Brain pericyte (primary cell): ENCODE data around the gene TTC12.

Experiments used
- DNase-seq: peaks from one replicate; pipeline ENCODE4 v3.0.0-alpha.2; 2012; ENCODE audit warnings: low read depth, low spot score

The TTC12 gene

DNA sequence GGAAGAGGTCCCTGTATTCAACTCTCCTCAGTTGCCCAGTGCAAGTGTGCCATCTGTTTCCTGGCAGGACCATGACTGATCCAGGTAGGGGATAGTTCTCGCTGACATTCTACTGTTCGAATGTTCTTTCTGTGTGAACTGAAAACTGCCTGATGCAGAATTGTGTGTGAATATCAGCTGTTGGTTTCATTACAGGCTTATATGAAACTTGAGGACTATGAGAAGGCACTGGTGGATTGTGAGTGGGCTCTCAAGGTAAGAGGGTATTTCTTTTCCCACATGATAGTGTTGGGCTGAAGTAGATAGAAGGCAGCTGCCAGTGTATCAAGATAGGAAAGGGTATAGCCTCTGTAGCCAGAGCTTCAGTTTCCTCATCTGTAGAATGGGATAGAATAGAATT, 15.3 kb downstream of the TTC12 start:
- DNase-seq, result no peak

DNA sequence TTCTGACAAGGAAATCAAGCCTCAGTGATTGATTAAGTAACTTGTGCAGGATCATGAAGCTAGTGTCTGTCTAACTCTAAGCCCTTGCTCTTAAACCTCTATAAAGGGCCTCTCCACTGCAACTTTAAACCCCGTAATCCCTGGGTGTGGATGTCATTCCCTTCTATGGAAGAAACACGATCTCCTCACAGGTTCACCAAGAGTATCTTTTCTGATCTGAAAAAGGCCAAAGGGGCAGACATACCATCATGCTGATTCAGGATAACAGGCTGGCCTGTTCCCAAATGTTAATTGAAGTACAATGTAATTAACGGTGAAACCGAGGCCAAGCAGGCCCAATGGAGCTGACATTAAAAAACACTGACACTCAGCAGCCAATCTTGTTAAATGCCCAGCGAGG, 17.1 kb downstream of the TTC12 start:
- DNase-seq, result no peak

DNA sequence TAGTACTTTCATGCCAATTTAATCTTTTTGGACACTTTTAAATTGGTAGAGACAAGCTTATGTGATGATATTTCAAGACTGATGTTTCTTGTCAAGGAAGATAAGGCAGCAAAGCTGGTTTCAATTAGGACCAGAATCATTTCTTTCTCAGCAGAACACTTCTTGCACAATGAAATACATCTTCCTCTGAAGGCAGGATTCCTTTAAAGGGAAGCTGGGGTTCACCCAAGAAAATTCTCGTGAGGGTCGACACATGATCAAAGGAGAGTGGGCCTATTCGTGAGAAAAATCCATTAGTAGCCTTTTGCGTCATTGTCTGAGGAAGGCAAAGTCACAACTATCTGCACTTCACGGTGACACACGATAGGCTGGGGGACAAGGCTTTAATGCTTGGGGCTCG, 17.6 kb downstream of the TTC12 start:
- DNase-seq, result no peak

DNA sequence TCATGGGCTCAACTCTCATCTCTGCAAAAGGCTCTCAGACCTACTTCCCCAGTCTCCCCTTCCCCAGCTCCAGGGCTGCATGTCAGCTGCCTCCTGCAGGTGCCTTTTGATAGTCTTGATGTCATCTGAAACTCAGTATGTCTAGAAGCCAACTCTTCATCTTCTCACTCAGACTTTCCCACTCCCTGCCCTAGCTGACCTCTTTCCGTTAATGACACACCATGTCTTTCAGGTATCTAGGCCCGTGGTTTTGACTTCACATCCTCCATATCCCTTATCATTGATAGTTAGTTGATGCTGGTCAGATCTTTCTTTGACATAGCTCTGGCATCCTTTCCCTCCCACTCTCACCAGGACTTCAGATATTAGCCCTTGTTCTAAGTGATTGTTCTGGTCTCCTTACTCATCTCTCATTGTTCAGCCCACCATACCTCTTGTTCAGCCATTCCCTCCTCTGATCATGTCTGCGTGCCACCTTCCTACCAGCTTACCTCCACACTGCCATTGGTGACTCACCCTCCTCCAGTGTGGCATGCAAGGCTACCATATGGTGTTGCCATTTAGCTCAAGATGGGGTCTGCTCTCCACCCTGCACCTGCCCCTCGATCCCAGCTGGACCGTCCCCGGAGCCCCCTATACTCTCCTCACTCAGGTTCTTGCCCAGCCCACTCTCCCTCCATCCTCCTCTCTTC, 18.4 kb downstream of the TTC12 start:
- no peak for DNase-seq

DNA sequence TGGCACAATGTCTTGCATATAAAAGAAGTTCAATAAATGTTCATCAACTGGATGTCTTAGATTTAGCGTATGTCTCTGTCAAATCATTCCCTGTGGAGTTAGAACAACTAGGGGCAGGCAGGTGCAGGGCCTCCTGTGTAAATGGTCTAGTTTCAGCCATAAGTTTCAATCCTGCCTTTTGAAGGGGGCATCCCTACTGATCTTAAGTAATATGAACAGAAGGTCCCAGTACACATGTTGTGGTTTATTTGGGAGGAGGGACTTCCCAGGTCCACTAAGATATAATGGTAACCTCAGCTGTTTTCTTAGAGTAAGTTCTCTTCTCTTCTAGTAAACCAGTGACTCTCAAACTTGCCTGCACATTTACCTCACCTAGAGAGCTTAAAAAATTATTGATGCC, 19.8 kb downstream of the TTC12 start:
- DNase-seq, result no peak

DNA sequence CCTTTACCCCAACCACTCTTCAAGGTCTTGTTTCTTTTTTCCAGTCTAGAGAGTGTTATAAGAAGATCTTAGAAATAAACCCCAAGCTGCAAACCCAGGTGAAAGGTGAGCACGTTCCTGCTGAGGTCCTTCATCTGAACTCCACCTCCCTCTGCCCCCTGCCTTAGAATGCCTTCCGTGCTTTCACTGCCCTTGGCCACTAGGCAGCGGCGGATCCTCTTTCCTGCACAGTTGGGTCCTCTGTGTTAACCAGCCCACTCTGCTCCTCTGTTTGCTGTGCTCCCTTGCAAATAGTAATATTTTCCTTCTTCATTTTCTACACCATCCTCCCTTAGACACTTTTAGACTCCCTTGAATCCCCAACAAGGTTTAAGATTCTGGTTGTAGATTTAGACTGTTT, 24.3 kb downstream of the TTC12 start:
- no peak for DNase-seq

DNA sequence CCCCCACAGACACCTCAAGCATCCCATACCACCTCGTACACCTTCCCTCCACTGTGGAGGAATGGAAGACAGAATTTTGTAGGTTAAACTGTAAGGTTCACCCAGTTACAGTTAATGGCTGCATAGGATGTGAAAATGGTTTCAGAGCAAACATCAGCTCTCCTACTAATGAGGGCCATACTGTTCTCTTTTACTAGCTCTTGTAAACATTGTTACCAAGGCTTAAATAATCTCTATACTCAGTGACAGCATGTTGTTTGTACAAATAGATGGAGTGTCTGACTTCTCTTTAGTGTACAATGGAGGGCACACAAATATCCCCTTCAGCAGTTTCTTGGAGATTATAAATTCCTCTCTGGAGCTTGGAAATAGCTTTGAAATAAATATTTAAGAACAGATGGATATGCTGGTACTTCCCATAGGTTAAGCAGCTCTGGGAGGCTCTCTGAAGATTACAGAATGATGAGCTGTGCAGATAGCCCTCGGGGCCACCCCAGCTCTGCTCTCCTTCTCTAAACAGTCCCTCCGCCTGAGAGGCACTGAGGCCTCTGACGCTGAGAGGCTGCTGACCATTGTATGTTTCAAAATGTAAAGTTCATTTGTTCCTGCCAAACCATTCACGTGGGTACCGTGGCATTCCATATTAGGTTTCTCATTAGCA, 25.7 kb downstream of the TTC12 start:
- no peak for DNase-seq

DNA sequence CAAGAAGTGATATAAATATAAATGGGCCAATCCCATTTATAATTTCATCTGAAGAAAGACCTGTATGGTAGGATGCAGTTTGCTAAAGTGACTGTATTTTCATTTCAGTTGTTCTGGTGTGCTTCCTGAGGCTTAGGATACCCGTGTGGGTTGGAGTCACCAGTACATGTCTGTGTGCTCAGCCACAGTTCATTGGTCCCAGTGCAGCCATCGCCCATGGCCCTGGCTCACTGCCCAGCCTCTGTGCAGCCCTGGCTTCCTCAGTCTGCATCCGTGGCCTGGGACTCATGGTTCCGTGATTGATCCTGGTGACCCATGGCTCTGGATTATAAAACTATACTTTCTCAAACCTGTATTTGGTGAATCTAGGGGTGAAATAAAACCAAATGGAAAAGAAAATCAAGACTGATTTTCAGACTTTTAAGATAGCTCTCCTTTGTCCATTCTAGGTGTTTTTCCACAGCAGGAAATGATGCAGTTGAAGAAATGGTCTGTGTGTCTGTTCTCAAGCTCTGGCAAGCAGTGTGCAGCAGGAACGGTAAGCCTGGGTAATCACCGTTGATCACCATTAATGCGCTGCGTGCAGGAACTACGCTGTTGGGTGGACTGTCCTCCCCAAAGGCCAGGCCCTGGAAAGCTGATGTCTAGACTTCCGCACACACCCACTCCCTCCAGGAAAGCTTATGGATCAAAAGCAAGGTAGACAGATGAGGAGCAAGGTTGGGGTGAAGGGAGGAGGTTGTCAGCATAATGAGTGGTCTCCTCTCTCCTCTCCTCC, 27.2 kb downstream of the TTC12 start:
- no peak for DNase-seq

DNA sequence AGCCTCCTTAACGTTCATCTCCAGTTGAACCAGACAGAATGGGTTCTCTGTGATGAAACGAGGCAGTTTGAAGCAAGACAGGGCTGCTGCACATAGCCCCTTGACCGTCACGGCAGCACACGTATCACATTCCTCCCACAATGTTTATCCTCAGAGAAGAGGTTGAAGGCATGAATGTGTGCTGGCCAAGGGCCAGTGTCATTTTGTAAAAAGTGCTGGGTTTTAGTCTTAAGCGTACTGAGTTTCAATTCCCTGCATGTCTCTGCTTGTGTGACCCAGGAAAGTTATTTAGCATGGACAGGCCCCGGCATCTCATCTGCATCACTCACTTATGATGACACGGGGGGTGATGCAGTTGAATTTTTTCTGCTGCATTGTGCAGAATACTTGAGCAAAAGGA, 31.6 kb downstream of the TTC12 start:
- no peak for DNase-seq

DNA sequence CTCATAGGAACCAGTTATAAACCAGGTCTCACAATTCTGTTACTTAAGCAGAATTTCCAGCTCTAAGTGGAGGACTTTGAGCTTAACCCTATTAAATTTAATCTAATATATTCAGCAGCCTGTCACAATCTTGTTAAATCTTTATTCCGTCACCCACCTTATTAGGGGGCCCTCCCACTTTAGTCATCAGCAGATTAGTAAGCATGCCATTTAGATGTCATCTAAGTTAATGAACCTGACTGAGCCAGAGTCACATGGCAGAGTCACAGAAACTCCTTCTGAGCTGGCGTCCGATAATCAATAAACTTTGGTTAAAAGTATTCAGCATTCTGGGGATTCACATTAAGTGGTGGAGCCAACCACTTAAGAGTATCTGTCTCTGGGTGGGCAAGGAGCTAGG, 35.1 kb downstream of the TTC12 start:
- DNase-seq, result no peak

DNA sequence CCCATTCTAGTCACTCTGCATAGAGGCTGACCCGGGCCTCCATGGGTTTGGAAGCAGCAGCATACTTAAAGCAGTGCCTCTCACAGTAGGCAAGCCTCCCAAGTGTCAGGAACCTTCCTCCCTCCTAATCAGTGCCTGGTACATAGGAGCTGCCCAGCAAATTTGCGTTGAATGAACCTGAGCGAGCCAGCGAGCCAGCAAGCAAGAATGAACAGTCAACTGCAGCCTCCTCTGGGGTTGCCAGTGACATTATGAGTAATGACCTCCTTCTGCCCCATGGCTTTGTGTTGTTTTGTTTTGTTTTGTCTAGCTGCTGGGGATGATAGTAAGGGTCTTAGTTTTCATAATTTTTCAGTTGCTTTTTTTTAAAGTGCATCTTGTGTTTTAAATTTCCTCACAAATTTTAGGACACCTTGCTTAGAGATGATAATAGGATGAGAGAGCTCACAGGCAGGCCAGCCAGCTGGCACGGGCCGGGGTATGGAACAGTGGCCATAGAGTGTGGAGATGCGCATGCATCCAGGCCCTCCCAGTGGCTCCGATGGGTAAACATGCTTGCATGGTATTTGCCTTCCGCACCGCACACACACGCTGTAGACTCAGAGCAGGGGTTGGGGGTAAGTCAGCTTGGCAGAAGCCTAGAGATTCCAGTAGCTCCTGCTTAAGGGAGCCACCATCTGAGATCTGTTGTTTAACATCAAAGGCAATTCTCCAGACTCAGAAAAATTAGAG, 36.1 kb downstream of the TTC12 start:
- DNase-seq, result no peak

DNA sequence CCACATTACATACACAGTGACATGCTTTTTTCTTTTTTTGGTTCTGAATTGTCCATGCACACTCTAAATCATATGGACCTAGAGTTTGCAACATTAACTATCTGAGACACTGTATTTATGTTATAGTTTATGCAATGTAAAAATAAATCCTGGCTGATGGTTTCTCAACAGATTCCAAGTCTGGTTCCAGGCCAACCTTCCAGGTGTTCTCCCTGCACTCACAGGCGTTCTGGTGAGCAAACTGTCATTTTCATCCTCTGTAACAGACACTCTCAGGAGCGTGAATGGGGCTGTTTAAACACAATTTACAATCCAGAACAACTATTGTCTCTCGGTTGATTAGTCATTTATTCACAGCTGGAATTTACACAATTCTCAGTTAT, 36.7 kb downstream of the TTC12 start:
- no peak for DNase-seq

DNA sequence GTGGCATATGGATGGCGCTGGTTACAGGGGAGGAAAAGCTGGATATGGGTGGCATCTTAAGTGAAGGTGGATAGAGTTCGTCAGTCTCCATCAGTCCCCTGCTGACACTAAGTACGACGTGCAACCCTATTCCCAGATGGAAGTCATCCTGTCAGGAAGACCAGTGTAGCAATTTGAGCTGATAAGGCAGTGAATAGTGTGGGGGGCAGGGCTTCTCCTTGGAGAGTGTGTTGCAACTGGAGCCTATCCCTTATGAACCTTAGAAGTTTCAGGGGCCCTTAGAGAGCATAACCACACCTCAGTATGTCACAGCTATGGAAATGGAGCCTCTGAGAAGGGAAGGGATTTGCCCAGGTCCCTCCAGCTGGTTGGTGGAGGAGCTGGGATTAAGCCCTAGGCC, 37.1 kb downstream of the TTC12 start:
- DNase-seq, result no peak

DNA sequence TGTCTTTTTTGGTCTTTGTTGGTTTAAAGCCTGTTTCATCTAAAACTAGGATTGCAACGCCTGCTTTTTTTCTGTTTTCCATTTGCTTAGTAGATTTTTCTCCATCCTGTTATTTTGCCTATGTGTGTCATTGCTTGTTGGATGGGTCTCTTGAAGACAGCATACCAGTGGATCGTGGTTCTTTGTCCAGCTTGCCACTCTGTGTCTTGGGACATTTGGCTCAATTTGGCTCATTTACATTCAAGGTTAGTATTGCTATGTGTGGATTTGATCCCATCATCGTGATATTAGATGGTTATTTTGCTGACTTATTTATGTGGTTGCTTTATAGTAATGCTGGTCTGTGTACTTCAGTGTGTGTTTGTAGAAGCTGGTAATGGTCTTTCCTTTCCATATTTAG, 41.8 kb downstream of the TTC12 start:
- DNase-seq, result no peak

DNA sequence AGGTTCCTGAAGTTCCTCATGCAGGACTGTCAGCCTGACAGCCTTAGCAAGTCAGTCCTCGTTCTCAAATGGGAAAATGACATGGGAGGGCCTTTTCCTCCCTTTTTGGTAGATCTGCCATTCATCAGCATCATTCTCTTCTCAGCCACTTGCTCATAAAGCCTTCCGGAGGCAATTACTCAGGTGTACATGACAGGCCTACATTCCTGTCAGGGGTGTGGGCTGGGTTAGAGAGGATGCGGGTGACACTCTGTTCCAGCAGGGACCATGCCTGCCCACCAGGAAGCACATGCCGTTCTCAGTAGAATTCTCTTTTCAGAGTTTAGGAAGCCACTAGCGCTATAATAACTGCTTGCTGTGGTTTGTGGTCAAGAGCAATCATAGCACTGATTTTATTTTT, 49.0 kb downstream of the TTC12 start:
- no peak for DNase-seq

DNA sequence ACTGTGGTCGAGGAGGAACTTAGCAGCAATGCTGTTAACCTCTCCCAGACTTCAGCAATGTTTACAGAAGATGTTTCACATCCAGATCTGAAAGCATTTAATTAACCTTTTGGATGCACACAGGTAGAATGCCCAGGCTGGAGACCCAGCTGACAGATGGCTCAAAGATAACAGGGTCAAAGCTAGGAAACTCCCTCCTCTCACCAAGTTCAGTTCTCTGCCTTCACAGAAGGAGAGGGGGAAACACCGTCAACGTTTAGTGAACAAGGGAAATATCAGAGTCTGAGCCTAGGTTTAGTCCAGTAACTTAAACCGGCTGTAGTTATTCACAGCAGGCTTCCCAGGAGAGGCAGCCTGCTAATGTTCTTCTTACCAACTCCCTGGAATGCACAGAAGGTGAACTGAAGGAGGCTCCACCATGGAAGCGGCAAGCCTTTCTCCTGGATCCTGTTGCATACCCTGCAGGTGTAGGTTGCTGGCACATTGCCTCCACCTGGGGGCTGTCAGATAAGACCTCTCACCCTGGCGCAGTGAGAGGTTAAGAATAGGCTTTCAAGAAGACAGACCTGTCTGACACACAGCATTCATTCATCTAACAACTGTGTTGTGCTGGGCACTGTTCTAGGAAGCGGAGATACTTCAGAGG, 49.7 kb downstream of the TTC12 start:
- DNase-seq, result no peak

DNA sequence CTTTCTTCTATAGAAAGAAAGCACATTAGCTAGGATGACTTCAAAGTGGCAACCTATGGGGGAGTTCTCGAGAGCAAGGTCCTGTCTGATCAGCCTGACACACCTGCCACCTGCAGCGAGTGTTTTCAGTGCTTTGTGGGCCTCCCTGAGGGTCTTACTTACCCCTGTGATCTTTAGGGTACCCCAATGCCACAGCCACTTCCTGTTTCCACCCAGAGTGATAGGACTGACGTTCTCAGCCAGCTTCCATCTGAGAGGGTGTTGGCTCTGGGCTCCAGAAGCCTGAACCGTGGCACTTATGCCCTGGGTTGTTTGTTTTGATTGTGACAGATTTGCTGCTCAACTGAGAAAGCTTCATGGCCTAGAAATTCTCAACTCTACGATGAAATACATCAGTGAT, 51.5 kb downstream of the TTC12 start:
- no peak for DNase-seq

DNA sequence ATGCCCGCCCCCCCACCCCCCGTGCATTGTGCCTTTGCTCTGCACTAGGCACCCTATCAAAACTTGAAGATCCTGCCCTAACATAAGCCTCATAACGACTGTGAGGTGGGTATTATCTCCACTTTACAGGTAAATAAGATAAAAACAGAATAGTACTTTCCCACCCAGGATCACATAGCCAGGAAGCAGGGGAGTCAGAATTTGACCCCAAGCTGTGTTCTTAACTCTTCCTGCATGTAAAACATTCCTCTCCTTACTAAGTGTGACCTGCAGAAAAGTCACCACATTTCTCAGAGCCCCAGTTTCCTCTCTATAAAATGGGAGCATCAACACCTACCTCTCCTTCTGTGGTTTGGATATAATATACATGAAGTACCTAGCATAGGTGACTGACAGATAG, 55.0 kb downstream of the TTC12 start:
- DNase-seq, result no peak

DNA sequence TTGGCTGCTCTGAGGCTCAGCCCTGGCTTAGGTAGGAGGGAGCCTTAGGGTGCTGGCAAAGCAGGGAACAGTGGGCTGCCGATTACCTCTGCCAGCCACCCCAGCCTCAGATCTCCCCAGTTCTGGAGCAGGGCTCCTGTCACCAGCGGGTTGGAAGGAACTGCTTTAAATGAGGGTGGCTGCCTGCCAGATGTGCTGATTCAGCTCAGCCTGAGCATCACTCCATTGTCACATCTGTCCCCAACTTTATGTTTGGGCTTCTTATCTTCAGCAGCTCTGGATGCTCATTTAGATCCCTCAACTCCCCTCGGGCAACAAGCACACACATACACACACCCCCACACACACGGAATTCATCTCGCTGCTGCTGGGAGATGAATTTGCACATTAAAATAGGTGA, 56.3 kb downstream of the TTC12 start:
- DNase-seq, result no peak

DNA sequence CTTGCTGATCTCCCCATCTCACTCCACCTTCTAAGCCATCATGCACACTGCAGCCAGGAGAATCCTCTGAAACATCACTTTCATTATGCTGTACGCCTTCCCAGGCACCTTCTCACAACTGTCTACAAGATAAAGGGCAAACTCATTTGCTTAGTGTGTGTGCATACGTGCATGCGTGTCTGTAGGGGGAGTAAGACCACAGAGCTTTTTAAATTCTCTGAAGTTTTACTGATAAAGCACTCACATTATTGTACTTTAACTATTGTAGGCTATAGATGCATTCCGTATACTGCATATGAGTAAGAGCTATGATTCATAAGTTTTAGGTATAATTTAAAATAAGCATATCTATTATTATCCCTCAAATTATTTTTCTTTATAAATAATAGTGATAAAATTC, 57.9 kb downstream of the TTC12 start:
- DNase-seq, result no peak

DNA sequence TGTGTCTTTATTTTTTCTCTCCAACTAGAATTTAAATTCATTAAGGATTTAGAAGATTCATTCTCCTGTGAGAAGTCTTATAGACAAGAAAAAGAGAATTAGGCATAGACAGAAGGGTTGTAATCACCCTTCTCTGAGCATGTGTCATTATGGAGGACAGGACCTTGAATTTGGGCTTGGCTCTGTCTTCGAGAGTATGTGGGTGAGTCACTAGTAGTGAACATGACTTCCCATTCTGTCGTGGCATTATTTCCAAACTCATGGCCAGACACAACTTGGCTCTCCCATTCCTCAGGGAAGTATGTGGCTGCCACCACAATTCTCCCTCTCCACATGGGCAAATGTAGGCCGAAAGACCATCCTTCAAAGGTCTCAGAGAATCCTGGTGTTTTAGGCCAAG, 58.9 kb downstream of the TTC12 start:
- DNase-seq, result no peak
